Fibroblast of the aortic adventitia (primary cell): Measurements from ENCODE around the gene MYL6B. TPM values are rescaled to one million over a fixed set of nuclear protein-coding genes. Genes with fewer than 3 reads are reported as not detected.
A peak's percentile ranks its signal among the peaks of the same experiment; 100 is the strongest.
"Not testable (repeated sequence)": the region's sequence is repeated elsewhere in the genome, so short reads cannot be mapped to it uniquely, and the experiment has no call there.

Source experiments
- DNase-seq: peaks from one replicate; pipeline ENCODE4 v3.0.0-alpha.2; 2010; ENCODE audit warnings: low read depth
- H3K4me3 ChIP-seq: 2 replicates; pipeline ENCODE4 v1.5.1; 2011; ENCODE audit warnings: low read depth, mild to moderate bottlenecking, control low read depth, low read length, moderate library complexity
- total RNA-seq: library from RNA; depleted of rRNA; stranded (reverse); fragments of >200 nt; gene quantifications from 2 replicates; pipeline ENCODE4 v1.2.3, GENCODE V29; 2012; ENCODE audit warnings: low replicate concordance
- TF ChIP-seq, protein P1 (sequence below): IDR thresholded peaks from 2 replicates; pipeline ENCODE4 v1.5.1; 2011; ENCODE audit warnings: mild to moderate bottlenecking, low read length, control low read depth, inconsistent platforms; ENCODE audit not compliant: insufficient read depth

MYL6B gene
- total RNA-seq, 1 donor: 74.2 TPM

GRCh38 chr12:56105609-56105902 lies 46.8 kb upstream of the MYL6B start:
- no peak for DNase-seq
- TF ChIP-seq, protein P1, sequence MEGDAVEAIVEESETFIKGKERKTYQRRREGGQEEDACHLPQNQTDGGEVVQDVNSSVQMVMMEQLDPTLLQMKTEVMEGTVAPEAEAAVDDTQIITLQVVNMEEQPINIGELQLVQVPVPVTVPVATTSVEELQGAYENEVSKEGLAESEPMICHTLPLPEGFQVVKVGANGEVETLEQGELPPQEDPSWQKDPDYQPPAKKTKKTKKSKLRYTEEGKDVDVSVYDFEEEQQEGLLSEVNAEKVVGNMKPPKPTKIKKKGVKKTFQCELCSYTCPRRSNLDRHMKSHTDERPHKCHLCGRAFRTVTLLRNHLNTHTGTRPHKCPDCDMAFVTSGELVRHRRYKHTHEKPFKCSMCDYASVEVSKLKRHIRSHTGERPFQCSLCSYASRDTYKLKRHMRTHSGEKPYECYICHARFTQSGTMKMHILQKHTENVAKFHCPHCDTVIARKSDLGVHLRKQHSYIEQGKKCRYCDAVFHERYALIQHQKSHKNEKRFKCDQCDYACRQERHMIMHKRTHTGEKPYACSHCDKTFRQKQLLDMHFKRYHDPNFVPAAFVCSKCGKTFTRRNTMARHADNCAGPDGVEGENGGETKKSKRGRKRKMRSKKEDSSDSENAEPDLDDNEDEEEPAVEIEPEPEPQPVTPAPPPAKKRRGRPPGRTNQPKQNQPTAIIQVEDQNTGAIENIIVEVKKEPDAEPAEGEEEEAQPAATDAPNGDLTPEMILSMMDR: no peak

DNA sequence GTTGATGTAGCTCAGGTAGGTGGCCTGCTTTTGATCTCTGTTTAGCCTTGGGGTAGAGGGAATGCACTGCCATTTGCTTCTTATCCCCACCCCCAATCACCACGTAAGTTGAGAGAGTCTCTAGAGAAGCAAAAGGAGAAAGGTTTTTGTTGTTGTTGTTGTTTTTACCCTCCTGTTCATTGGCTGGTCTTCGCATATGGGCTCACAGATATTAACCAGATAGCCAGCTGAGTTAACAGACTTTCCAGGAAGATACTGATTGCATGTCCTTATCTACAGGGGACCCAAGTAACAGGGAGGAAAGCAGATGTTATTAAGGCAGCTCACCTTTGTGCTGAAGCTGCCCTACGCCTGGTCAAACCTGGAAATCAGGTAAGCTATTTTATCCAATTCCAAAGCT lies 45.1 kb upstream of the MYL6B start:
- H3K4me3 ChIP-seq: no peak overlapping the region
- DNase-seq: no peak
- TF ChIP-seq, protein P1: no peak

More at GRCh38 chr12:56105609-56105902, 46.8 kb upstream of the MYL6B start:
- peak overlapping the region; percentile 91 for H3K4me3 ChIP-seq

DNA sequence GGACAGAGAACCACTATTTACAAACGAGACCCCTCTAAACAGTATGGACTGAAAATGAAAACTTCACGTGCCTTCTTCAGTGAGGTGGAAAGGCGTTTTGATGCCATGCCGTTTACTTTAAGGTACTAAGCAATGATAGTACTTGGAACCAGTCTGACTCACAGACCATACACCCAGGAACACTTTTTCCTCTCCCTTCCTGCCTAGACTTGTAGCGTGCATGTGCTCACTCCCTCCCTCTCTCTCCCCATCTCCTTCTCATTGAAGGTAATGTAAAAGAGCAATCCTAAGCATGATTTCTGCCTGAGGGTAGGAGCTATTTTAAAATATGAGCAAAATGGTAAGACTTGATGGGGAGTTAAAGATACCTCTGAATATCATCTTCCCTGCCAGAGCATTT lies 41.8 kb upstream of the MYL6B start:
- DNase-seq: no peak
- H3K4me3 ChIP-seq: no peak overlapping the region
- TF ChIP-seq, protein P1: no peak

DNA sequence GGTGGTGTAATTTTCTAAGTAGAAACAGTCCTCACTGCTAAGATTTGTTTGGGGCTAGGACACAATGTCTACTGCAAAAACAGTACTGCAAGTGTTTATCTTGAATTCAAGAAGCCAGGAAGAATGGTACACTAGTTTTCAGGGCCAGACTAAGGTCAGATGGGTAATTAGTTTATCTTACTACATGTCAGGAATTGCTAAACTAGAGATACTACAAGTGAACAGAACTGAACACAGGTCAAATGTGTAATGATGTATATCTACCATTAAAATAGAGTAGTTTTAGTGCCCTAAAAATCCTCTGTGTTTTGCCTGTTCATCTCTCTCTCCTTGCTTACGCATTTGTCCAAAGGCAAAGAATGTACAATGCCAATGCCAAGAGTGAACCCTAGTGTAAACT lies 38.3 kb upstream of the MYL6B start:
- DNase-seq: no peak
- H3K4me3 ChIP-seq: no peak overlapping the region
- TF ChIP-seq, protein P1: no peak

DNA sequence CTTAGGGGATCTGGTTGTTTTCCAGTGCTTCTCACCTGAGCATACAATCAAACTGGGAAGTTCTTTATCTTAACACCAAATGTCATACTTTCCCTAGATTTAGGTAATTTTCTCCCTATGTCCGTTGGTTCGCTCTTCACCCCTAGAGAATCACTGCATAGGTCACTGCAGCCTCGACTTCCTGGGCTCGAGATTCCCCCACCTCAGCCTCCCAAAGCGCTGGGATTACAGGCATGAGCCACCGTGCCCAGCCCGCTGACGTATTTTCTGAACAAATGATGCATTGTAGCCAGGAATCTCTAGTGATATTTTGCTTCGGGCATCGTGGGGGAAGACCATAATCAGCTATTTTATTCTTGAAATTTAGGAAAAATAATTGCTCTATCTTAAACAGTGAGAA lies 37.1 kb upstream of the MYL6B start:
- peak; percentile 51 for DNase-seq
- TF ChIP-seq, protein P1: no peak
- H3K4me3 ChIP-seq: peak overlapping the region; percentile 79

GRCh38 chr12:56116267-56117081 lies 35.9 kb upstream of the MYL6B start, which contains the start of gene RPL41:
RPL41 (plus strand) TSS chr12:56116633.
- TF ChIP-seq, protein P1: no peak
- H3K4me3 ChIP-seq: peak within 1 kb of the TSS; percentile 79
- DNase-seq: peak; percentile 96

DNA sequence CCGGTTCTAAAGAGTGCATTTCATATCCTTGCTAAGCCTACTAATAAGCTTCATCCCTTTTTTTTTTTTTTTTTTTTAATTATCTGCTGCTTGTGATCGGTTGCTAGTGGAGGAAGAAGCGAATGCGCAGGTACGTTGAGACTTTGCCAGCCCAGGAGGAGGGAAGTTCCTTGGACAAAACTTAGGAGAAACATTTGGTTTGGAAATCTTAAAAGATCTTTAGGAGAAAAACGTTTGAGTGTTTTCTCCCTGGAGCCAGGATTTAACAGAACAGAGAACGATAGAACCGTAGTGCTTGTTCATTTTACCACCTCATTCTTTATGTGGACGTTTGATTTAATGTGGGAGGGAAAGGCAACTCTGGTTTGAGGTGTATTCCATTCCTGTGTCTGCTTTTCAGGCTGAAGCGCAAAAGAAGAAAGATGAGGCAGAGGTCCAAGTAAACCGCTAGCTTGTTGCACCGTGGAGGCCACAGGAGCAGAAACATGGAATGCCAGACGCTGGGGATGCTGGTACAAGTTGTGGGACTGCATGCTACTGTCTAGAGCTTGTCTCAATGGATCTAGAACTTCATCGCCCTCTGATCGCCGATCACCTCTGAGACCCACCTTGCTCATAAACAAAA lies 35.2 kb upstream of the MYL6B start:
- not testable (repeated sequence) for DNase-seq
- H3K4me3 ChIP-seq: peak overlapping the region; percentile 79
